NCI-H1048 (cell line): Measurements from ENCODE around the gene MRPL37.
"Not testable (repeated sequence)": the region's sequence is repeated elsewhere in the genome, so short reads cannot be mapped to it uniquely, and the experiment has no call there.

ENCODE experiments used
- DNase-seq: peaks from one replicate; lab custom pipeline; 2025; lab: John Stamatoyannopoulos, UW

The MRPL37 gene

DNA sequence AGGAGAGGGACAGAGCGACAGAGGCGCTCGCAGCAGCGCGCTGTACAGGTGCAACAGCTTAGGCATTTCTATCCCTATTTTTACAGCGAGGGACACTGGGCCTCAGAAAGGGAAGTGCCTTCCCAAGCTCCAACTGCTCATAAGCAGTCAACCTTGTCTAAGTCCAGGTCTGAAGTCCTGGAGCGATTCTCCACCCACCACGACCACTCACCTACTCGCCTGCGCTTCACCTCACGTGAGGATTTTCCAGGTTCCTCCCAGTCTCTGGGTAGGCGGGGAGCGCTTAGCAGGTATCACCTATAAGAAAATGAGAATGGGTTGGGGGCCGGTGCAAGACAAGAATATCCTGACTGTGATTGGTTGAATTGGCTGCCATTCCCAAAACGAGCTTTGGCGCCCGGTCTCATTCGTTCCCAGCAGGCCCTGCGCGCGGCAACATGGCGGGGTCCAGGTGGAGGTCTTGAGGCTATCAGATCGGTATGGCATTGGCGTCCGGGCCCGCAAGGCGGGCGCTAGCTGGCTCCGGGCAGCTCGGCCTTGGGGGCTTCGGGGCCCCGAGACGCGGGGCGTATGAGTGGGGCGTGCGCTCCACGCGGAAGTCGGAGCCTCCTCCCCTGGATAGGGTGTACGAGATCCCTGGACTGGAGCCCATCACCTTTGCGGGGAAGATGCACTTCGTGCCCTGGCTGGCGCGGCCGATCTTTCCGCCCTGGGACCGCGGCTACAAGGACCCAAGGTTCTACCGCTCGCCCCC, at the start of gene MRPL37, which contains the start of gene CYB5RL:
MRPL37 (plus strand) TSS at position 403 of the 754 bp plus-strand sequence; CDS start at position 480, 77 bp downstream.
CYB5RL (minus strand) TSS at position 266 of the 754 bp plus-strand sequence. CDS start 4,414 bp downstream, outside the sequence.
- DNase-seq = peak; percentile 88

DNA sequence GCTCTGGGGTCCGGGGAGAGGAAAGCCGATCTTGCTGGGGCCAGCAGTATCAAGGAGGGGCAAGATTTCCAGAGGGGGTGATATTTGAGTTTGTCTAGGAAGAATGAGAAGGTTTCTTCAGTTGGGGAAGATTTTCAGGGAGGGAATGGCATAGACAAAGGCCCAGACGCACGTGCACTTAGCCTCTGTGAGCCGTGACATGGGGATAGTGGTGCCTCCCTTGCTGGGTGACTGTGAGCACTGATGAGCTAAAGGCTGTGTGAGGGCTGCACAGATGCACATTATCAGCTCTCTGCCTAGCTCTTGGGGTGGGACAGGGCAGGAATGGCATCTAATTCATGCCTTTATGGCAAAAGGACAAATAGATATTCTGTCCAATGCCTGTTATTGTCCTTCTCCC, 49.0 kb upstream of the MRPL37 start:
- no peak for DNase-seq

DNA sequence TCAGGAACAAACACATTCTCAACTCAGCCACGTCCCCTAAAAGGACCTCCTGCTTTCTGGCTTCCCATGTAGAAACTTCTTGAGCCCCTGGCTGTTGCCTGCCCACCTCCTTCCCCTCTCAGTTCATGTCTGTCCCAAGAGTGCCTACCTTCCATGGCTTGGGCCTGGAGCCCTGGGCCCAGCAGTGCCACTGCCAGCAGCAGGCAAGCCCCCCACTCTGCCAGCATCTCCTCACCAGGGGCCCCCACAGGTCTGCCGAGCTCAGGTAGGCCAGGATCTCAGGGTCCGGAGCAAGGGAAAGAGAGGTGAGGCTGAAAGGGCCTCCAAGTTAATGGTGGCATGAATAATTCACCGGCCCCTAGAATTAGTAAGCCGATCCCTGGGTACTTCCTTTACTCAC, 47.3 kb upstream of the MRPL37 start, which contains the start of gene CDCP2:
CDCP2 (minus strand) TSS at position 305 of the 400 bp plus-strand sequence; CDS start at position 227, 78 bp downstream.
- no peak for DNase-seq

GRCh38 chr1:54153535-54154439, 46.2 kb upstream of the MRPL37 start:
- no peak for DNase-seq

DNA sequence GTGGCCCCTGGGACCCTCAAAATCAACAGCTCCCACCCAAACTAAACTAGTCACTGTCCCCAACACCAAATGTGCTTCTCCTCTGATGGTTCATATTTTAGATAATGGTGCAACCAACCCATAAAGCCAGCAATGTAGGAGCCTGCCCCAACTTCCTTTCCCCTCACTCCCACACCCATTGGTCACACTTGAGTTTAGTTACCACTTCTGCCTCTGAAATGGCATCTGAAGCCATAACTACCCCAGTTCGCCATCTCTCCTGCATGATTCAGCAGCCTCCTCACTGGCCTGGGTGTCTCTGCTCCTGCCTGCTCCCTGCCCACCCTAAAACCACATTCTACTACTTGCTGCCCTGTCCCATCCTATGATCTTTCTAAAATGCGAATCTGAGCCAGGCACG, 43.8 kb upstream of the MRPL37 start:
- no peak for DNase-seq

DNA sequence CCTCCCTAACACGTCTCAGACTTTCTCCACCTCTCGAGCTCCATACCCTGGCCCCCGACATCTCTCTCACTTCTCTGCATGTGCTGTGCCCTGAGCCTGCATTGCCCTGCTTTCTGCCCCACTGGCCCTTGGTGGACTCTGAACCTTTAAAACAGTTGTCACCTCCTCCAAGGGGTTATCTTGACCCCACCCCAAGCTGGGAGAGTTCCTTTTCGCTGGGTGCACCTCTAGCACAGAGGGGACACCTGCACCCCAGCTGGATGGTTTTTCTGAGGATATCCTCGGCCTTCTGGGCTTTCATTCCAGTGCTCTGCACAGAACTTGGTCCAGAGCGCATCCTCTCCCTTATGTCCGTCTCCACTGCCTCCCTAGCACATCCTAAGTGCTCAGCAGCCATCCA, 43.0 kb upstream of the MRPL37 start:
- DNase-seq = no peak

- DNase-seq = no peak
These were observed 42.6 kb upstream of the MRPL37 start for GRCh38 chr1:54157401-54157800.

DNA sequence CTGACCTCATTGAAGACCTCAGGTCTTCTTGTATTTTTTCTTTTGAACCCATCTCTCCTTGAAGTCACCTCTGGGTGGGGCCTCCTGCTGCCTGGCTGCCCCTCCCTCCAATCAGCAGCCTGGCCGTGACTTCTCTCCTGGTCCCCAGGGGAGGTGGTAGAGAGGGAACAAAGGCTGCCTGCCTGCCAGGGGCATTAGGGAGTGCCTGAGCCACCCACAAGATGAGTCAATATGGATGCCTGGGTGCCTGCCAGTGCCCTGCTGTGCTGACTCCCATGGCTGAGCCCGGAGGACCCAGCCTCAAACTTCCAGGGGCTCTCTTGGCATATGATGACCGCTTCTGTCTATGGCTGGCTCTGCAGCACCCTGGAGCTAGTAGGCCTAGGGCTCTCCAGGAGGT, 41.9 kb upstream of the MRPL37 start:
- DNase-seq = no peak

- DNase-seq = no peak
These were observed 40.1 kb upstream of the MRPL37 start for GRCh38 chr1:54159733-54160316.

DNA sequence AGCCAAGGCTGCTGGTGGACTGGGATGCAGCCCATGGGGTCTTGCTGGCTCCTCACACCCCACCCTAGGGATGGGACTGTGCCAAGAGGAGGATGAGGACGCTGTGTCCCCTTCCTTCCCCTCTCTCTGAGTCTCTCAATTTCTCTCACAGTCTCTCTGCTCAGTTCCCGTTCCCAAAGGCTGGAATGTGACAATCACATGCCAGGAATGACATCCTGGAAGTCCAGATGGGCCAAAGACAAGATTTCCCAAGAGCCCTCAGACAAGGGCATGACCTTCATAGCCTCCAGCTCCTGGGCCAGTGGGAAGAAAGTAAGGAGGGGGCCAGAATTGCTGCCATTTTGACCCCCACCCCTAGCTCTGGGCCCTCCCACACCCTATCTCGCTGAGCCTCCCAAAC, 39.6 kb upstream of the MRPL37 start:
- DNase-seq = no peak

DNA sequence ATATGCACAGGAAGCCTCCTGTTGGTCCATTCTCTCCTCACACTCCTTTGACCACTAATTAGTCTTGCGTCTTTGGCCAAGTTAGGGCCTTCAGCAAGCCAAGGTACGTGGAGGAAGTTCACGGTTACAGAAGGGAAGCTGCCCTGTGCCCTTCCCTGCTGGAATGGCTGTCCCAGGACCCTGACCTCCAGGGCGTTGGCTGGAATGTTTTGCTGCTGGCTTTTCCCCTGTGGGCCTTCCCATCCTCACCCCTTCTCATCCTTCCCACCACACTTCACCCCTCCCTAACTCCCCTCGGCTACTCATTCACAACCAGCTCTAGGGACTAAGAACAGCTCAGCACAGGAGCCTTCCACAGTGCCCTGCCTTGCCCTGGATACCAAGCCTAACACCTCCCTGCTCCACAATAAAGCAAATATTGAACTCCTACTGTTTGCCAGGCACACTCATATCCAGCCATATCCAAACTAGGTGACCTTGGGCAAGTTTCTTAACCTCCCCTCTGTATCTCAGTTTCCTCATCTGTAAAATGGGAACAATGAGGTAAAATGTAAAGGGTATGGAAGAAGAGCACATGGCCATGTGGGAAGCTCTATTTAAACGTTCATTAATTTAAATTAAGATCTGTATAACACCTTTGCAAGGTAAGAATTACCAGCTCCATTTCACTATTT, 38.3 kb upstream of the MRPL37 start:
- no peak for DNase-seq

DNA sequence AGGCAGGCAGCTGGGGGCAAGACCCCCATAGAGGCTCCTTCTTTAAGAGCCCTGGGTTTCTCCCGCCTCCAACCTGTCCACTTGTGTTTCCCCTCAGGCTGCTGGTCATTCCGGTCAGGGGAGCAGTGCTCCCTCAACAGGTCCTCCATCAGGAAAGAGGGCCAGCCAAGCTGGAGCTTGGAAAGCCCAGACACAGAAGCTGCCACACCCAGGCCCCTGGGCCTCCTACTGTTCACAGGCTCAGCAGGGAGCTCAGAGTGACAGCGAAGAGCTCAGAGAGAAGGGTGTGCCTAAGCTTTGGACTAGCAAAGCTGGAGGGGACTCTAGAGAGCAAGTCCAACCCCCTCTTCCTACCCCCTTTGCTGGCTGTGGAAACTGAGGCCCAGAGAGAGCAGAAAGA, 36.9 kb upstream of the MRPL37 start:
- DNase-seq = no peak

GRCh38 chr1:54163573-54163972, 36.4 kb upstream of the MRPL37 start:
- no peak for DNase-seq

GRCh38 chr1:54165146-54165545, 34.8 kb upstream of the MRPL37 start:
- no peak for DNase-seq

DNA sequence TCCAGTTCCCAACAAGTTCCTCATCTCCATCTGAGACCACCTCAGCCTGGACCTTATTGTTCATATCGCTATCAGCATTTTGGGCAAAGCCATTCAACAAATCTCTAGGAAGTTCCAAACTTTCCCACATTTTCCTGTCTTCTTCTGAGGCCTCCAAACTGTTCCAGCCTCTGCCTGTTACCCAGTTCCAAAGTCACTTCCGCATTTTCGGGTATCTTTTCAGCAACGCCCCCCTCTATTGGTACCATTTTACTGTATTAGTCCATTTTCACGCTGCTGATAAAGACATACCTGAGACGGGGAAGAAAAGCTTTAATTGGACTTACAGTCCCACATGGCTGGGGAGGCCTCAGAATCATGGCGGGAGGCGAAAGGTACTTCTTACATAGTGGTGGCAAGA, 33.6 kb upstream of the MRPL37 start:
- not testable (repeated sequence) for DNase-seq

DNA sequence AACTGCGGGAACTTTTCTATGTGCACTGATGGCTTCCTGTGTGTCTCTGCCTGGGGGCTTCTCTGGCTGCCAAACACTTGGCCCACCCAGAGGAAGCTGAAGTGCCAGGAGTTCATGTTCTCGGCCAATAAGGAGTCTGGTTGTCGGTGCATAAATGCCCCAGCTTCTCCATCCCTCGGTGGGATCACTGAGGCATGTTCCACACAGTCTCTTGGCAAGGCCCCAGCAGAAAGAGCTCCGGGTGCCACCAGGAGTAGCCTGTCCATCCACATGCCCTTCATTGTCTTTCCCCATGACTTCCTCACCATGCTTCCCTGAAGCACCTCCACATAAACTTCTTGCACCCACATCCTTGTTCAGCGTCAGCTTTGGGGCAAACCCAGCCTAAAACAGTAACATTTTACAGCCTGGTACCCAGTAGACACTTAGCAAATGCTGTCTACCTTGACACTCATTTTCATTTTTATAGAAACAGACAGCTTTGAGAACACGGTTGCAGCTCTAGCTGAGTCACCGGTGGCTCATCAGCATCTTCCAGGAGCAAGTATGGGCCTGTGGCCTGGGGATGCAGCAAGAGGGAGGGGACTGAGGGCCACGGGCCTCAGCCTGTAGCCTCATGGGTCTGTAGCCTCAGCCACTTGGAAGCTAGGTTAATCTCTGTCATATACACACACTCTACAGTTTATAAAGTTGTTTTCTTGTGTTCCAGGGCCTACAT, 32.4 kb upstream of the MRPL37 start:
- DNase-seq = no peak

DNA sequence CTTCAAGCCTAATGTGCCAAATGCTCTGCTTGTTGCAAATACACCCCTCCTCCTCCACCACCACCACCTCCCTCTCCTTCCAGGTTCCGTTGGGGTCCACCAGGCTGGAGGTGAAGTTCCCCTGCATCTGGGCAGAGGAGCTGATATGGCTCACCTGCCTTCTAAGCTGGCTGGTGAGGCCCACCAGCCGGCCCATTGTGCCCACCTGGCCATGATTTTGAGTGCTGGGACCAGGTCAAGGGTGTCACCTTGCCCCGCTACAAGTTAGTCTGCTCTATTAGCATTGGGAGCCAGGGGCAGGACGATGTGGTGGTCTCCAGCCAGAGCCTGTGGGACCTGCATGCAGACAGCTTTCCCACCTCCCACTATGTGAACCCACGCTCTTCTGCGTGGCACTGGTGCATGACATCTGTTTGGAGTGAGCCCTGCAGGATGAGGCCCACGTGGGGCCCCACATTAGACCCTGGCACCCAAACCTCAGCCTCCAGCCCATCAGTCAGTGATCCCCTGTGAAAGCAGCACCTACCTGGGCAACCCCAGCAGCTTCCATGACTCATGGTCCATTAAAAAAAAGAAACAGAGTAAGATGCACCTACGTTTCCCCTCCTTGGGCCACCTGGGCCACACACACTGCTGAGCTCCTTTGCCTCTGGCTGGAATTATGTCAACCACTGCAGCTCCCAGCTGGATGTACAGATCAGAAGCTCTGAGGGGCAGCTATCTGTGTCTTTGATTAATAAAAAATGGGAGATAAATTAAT, 31.6 kb upstream of the MRPL37 start:
- no peak for DNase-seq

DNA sequence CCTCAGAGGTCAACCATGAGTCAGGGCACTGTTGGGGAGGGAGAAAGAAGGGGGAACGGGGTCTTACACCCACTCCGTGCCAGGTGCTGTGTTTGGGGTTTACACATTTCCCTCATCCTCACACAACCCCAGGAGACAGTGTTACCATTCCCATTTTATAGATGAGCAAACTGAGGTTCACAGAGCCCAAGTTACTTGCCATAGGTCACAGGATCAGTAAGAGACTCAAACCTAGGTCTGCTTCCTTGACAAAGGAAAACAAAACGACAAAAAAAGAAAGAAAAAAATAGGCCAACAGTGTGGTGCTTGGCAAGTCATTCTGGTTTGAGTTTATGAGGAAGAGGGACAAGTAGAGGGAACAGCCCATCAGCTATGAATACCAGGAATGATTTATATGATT, 30.9 kb upstream of the MRPL37 start:
- DNase-seq = no peak

GRCh38 chr1:54171016-54171415, 29.0 kb upstream of the MRPL37 start:
- DNase-seq = no peak

GRCh38 chr1:54171606-54172005, 28.4 kb upstream of the MRPL37 start:
- DNase-seq = no peak
